GM19395 (cell line): ENCODE data around the gene TAOK2.

Experiments
- ATAC-seq: cut with Tn5 transposase; IDR thresholded peaks from one replicate; pipeline ENCODE4 v1.9.1; 2021; ENCODE audit warnings: mild to moderate bottlenecking, moderate library complexity; ENCODE audit not compliant: unreplicated experiment

Gene TAOK2

DNA sequence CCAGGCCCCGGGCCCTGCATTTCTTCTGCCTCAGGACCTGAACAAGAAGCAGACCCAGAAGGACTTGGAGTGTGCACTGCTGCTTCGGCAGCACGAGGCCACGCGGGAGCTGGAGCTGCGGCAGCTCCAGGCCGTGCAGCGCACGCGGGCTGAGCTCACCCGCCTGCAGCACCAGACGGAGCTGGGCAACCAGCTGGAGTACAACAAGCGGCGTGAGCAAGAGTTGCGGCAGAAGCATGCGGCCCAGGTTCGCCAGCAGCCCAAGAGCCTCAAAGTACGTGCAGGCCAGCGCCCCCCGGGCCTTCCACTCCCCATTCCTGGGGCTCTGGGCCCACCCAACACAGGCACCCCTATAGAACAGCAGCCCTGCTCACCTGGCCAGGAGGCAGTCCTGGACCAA, 12.6 kb downstream of the TAOK2 start:
- no peak for ATAC-seq

DNA sequence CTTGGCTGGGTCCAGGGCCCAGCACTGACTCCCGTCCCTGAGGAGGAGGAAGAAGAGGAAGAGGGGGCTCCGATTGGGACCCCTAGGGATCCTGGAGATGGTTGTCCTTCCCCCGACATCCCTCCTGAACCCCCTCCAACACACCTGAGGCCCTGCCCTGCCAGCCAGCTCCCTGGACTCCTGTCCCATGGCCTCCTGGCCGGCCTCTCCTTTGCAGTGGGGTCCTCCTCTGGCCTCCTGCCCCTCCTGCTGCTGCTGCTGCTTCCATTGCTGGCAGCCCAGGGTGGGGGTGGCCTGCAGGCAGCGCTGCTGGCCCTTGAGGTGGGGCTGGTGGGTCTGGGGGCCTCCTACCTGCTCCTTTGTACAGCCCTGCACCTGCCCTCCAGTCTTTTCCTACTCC, 13.3 kb downstream of the TAOK2 start:
- ATAC-seq = no peak

DNA sequence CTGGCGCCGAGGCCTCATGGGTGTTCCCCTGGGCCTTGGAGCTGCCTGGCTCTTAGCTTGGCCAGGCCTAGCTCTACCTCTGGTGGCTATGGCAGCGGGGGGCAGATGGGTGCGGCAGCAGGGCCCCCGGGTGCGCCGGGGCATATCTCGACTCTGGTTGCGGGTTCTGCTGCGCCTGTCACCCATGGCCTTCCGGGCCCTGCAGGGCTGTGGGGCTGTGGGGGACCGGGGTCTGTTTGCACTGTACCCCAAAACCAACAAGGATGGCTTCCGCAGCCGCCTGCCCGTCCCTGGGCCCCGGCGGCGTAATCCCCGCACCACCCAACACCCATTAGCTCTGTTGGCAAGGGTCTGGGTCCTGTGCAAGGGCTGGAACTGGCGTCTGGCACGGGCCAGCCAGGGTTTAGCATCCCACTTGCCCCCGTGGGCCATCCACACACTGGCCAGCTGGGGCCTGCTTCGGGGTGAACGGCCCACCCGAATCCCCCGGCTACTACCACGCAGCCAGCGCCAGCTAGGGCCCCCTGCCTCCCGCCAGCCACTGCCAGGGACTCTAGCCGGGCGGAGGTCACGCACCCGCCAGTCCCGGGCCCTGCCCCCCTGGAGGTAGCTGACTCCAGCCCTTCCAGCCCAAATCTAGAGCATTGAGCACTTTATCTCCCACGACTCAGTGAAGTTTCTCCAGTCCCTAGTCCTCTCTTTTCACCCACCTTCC, 13.9 kb downstream of the TAOK2 start:
- ATAC-seq = no peak

DNA sequence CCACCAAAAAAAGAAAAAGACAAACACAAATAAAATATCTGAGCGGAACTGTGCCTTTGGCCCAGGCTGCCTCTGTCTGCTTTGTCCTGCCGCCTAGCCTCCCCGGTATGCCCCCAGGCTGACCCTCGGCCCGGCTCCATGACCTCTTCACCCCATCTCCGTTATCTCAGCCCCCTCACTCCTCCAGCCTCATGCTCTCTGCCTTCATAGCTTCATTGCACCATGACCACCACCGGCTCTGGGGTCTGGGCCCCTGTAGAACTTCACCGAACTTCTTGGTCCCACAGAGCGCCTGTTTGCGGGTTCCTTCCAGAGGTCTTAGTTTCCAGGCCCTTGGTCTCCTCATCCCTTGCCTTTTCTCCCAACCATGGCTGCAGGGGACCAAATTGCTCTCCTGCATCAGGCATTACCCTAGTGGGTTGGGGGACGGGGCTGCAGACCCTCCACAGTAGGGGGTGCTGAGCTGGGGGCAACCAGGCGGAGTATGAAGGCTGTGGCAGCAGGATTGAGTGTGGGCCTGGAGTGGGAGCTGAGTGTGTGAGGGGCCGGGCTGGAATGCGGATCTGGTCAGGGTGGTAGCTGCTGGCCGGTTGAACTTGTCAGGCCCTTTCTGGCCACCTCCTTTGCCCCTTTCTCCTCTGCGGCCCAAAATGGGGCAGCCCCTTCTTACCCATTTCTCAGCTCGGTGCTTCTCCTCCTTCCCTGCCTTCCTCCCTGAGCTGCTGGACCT, 14.8 kb downstream of the TAOK2 start:
- ATAC-seq = no peak

DNA sequence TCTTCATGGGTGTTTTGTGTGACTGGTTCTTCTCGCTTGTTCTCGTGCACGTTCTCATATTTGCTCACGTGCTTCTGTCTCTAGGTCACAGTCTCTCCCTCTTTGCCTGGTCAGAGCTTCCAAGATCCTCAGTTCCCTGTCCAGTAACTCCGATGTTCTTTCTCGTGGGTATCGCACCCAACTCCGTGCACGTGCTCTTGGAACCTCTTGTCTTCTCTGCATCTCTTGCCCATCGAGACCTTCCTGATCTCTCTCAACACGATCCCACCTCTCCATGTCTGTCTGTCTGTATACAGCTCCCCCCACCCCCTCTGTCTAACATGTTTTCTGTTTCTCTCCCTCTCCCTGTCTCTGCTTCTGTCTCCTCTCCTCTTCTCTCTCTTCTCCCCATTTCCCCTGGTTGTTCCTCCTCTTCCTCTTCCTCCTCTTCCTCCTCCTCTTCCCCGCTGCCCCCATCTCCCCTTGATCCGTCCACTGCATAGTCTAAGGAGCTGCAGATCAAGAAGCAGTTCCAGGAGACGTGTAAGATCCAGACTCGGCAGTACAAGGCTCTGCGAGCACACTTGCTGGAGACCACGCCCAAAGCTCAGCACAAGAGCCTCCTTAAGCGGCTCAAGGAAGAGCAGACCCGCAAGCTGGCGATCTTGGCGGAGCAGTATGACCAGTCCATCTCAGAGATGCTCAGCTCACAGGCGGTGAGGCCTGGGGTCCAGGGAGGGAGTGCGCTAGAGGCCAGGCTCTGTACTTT, 15.6 kb downstream of the TAOK2 start:
- no peak for ATAC-seq

DNA sequence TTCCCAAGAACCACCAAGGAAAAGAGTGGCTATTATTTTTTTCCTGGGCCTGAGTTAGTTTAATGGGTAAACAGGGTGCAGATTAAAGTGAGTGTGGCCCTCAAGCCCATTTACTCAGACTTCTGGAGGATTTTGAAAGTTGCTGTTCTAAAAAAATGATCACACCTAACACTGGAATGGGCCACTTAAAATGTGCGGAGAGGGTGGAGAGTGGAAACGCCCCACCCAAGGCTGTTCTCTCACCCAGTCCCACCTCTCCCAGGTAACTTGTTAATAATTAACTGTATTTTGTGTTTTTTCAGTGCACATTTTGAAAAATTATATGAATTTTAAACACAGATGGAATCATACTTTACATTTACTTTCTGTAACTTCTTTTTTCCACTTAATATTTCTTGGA, 16.4 kb downstream of the TAOK2 start:
- no peak for ATAC-seq

DNA sequence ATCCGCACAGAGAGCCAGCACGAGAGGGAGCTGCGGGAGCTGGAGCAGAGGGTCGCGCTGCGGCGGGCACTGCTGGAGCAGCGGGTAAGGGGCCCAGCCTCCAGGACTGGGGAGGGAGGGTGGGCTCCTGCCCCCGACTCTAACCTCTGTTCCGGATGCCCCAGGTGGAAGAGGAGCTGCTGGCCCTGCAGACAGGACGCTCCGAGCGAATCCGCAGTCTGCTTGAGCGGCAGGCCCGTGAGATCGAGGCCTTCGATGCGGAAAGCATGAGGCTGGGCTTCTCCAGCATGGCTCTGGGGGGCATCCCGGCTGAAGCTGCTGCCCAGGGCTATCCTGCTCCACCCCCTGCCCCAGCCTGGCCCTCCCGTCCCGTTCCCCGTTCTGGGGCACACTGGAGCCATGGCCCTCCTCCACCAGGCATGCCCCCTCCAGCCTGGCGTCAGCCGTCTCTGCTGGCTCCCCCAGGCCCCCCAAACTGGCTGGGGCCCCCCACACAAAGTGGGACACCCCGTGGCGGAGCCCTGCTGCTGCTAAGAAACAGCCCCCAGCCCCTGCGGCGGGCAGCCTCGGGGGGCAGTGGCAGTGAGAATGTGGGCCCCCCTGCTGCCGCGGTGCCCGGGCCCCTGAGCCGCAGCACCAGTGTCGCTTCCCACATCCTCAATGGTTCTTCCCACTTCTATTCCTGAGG, 17.4 kb downstream of the TAOK2 start:
- ATAC-seq = no peak

DNA sequence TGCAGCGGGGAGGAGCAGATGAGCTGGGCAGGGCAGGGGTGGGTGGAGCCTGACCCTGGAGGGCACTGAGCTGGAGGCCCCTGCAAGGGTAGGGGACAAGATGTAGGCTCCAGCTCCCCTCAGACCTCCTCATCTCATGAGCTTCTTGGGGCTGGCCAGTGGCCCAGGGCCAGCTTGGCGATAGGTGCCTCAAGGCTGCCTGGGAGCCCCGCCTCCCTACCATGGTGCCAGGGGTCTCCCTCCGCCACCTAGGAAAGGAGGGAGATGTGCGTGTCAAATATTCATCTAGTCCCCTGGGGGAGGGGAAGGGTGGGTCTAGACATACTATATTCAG, 17.9 kb downstream of the TAOK2 start:
- ATAC-seq = no peak

DNA sequence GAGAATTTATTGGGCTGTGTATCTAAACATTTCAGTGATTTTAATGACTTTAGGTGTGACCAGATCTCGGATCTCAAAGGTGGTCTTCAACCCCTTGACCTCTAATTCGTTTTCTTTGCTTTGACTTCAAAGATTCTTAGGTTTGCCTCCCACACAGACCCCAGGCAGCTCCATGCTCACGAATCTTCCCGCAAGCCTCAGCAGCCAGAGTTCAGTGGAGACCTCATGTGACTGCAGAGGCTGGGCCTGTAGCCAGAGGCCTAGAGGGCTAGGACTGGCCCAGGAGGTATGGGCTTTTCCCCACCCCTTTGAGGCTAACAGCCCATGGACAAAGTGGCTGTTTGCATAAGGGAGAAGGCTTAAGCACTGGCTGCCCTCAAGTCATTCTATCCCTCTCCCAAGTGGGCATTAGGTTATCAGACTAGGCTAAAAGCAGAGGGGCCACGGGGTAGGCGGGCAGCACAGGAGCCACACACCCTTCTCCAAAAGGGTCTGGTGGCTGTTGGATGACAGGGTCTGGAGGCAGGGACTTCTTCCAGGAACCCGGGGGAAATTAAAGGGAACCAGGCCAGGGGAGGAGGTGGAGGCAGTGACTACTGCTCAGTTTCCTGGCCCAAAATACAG, 18.8 kb downstream of the TAOK2 start:
- no peak for ATAC-seq

DNA sequence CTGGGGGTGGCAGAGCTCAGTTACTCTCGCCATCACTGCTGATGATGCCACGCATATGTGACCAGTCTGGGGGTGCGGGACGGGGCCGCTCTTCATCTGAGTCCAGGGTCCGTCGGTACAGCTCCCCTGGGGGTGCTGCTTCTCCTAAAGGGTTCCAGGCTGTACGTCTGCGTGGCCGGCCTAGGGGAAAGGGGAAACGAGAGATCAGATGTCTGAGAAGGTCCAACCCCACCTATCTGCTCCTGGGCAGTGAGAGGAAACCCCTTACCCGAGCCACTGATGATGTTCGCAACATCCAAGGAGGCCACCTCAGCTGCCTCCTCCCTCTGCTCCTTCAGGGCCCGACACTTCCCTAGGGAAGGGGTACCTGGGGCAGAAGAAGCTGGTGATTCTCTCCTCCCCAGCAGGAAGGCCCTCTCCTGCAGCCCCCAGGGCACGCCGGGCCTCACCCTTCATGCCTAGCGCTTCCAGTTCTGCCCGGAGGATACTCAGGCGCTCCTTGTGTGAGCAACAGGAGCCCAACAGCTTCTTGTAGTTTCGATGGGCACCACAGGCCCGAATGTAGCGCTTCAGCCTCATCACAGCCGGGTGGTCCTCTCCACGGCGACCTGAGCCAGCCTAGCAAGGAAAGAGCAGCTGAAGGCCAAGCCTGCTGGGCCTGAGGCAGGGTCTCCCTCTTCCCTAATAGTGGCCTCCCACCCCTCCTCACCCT, 19.7 kb downstream of the TAOK2 start:
- ATAC-seq = no peak

DNA sequence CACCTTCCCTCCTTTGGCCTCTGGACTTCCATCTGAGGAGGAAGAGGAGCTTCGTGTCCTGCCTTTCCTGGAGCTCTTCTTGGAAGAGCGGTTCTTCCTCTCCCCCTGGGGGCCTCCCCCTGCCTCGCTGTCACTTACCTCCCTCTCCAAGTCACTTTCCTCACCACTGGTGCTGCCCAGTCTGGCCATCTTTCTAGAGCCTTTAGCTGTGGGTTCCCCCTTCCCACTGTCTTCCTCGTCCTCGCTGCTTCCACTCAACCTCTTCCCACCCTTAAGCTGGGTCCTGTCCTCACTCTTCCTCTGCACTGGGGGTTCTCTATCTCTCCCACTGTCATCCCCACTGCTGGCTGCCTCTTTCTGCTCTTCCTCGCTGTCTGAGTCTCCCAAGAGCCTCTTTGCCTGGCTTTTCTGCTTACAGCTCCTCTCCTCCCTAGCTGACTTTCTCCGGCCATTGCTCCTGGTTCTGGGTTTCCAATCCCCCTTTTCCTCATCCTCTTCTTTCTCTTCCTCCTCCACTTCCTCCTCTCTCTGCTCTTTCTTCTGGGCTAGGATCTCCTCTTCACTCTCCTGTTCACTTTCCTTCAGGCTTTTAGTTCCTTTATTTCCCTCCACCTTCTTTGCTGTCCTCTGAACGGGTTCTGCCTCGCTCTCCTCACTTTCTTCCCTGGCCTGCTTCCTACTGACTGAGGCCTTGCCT, 20.4 kb downstream of the TAOK2 start:
- ATAC-seq = no peak

DNA sequence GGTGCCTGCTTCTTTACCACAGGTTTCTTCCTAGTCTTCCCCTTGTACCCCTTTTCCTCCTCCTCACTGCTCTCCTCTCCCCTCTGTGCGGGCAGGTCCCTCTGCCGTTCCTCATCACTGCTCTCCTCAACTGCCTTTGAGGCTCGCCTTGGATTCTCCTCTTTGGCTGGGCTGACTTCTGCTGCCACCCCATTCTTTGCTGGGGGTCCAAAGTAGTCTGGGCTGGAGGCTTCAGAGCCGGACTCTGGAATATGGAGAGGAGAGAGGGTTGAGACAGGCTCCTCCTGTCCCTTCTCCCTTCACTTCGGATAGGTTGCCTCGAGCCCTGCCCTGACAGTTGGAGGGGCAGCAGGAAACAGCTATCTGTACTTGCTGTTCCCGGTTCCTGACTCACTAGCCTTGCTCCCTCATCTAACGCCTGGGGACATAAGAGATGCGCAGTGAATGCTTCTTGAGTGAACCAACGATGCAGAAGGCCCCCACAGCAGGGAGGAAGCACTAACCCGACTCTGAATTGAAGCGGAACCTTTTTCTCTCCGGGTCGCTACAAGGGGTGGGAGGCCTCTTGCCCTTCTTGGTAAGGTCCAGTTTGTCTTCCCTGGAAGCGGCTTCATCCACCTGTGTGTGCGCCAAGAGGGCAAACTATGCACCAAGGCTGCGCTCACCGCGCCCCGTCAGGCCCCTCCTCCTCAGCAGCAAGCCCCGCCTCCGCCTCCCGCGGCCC, 21.1 kb downstream of the TAOK2 start:
- peak; percentile 41 for ATAC-seq

DNA sequence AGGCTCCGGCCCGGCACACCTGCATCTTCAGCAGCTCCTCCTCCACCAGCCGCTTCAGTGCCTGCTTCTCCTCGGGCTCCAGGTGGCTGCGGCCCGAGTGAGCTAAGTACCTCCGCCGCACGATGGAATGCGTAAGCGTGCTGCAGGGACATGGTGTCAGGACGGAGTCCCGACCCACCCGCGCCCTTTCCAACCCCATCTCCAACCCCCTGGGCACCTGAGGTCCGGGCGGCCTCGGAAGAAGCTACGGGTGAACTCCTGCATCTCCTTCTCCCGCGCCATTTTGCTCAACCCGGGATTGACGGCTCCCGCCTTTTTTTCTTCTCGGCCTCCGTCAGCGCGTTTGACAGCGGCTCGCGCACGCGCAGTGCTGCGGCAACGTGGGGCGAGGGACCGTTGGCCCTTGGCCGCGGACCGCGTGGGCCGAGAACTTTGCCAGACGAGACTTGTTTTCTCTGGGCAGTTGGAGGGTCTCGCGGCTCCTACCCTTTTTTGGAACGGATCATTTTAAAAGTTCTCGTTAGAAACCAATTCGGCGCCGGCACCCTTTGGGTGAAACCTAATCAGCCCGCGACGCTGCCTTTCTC, 21.7 kb downstream of the TAOK2 start, which contains the start of gene HIRIP3:
TSS of gene HIRIP3 (minus strand) at position 294 of the 587 bp plus-strand sequence. CDS start at position 282, 12 bp downstream.
- peak; percentile 60 for ATAC-seq

DNA sequence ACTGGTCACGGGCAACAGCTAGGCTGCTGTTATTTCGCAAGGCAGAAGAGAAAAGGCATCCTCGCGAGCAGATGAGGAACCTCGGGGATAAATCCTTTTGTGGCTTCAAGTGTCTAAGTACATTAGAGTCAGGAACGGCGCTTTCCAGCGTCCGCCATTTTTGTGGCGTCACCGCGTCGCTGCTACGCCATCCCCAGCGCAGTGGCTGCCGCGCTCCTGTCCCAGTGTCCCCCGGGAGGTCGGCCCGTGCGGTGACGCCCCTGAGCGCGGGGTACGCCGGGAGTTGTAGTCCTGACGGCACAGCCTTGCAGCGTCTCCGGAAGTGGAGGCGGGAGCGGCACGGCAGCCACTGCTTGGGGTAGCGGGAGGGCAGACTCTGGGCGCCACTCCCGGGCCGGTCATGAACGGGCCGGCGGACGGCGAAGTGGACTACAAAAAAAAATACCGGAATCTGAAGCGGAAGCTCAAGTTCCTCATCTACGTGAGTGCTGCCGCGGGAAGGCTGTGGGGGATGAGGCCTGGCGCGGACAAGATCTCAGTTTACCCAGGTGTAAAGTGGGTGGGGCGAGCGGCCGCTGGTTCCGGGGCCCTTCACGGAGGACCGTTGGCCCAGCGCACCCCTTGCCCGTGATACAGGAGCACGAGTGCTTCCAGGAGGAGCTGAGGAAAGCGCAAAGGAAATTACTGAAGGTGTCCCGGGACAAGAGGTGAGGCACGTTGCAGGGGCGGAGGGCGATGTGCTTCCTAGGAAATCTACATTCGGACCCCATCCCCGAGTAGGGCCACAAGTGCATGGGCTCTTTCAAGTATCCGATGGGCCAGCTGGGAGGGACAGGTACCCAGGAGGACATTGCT, 22.5 kb downstream of the TAOK2 start, which contains the start of gene INO80E:
TSS of gene INO80E (plus strand) at position 331 of the 855 bp plus-strand sequence. CDS start at position 401, 70 bp downstream.
- ATAC-seq = peak; percentile 78

DNA sequence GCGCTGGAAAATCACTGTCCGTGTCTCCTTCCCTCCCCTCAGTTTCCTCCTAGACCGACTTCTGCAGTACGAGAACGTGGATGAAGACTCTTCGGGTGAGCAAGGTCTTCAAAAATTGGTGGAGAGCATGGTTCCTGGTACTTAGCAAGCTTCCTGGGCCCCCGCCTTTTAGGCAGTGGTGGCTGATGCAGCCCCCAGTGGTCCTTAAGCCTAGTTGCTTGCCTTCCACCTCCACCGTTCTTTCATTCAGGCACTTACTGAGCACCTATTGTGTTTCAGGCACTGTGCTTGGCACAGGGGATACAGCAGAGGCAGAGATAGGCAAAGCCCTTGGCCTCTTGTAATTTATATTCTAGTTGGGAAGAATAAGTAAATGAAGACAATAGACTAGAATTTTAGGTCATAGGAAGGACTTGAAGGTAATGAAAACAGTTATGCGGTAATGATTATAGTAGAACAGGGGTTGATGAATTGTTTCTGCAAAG, 23.1 kb downstream of the TAOK2 start:
- ATAC-seq = no peak

DNA sequence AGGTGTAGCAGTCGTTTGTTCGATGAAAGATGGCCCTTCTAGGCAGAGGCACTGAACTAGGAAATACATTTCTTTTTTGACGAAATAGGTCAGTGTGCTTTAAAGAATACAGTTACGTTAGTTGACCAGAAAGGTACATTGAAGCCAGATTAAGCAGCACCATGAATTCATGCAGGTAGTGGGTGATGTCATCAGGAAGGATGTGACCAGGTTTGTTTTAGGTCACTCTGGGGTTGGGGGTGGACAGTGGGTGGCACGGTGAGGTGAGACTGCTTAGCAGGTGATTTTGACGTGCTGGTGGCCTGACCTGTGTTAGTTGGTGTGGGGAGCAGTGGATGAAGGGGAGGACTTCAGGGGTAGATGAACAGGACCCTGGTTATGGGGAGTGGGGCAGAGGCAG, 25.9 kb downstream of the TAOK2 start:
- no peak for ATAC-seq
